ENCODE measurements around the gene BTBD18. TPM values are rescaled to one million over a fixed set of nuclear protein-coding genes. Genes with fewer than 3 reads are reported as not detected.

Gene BTBD18
- total and polyA plus RNA-seq, 2 of the 13 experiments (the other 11 are each of a cell fraction or from before 2014, with no cell fraction given): not detected

DNA sequence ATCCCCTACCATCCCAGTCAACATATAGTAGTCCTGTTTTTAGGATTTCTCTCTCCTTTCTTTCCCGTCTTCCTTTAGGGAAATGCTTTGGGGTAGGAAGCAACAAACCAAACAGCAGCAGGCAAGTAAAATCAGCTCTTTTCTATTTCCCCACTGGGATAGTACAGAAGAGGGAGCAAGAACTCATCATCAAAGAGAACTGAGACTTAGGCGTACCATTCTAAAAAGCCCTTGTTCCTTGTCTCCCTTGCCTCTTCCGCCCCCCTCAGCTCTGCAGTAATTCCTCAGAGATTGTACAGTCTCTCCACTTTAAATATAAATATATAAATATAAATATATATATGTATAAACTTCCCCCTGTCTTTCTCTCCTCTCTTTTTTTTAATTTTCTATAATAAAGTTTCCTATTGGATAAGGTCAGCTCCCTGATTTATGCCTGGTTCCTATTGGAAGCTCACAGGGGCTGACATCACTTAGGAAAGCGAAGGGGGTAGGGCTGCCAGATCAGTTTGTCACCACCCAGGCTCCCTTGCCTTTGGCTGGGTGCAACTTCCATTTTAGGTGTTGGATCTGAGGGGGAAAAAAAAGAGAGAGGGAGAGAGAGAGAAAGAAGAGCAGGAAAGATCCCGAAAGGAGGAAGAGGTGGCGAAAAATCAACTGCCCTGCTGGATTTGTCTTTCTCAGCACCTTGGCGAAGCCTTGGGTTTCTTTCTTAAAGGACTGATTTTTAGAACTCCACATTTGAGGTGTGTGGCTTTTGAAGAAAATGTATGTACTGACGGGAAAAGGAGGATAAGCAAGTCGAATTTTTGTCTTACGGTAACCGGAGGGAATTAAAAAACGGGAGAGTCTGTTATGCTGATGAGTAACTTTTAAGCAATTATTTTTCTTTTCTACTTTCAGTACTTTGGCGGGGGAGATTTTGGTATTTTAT, 9.9 kb upstream of the BTBD18 start, which contains the start of gene CTNND1 (continued):
- peak; percentile 44; the same call in 1 of the 2 replicates for TF ChIP-seq DNMT3B (CRISPR knock-in tag; conservative IDR thresholded peaks at IDR 0.05)
- TF ChIP-seq, protein P1, sequence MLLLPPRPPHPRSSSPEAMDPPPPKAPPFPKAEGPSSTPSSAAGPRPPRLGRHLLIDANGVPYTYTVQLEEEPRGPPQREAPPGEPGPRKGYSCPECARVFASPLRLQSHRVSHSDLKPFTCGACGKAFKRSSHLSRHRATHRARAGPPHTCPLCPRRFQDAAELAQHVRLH (CRISPR knock-in tag; IDR thresholded peaks at IDR 0.05; ENCODE audit: borderline replicate concordance, low read depth): peak; percentile 76; the same call in 1 of the 2 replicates
- no peak for TF ChIP-seq ZKSCAN8 (CRISPR knock-in tag; IDR thresholded peaks at IDR 0.05; ENCODE audit: borderline replicate concordance)
- no peak for TF ChIP-seq ZNF256 (CRISPR knock-in tag; conservative IDR thresholded peaks at IDR 0.05)
- TF ChIP-seq, protein P2, sequence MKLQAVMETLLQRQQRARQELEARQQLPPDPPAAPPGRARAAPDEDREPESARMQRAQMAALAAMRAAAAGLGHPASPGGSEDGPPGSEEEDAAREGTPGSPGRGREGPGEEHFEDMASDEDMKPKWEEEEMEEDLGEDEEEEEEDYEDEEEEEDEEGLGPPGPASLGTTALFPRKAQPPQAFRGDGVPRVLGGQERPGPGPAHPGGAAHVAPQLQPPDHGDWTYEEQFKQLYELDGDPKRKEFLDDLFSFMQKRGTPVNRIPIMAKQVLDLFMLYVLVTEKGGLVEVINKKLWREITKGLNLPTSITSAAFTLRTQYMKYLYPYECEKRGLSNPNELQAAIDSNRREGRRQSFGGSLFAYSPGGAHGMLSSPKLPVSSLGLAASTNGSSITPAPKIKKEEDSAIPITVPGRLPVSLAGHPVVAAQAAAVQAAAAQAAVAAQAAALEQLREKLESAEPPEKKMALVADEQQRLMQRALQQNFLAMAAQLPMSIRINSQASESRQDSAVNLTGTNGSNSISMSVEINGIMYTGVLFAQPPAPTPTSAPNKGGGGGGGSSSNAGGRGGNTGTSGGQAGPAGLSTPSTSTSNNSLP (IDR thresholded peaks at IDR 0.05; ENCODE audit: low read depth, low read length): 0 out of 2 replicates have a peak, but pooled peaks have one; percentile 40
- TF ChIP-seq CCAR2 (optimal IDR thresholded peaks at IDR 0.05; ENCODE audit: low read depth, low read length): no peak
- no peak for TF ChIP-seq SOX13 (IDR thresholded peaks at IDR 0.05)
- TF ChIP-seq SOX13 (CRISPR knock-in tag; conservative IDR thresholded peaks at IDR 0.05 in 1 of 2, IDR thresholded peaks at IDR 0.05 in 1 of 2): peak in 1 of 2 experiments; percentile 65; a peak in 2 of 4 replicates
- TF ChIP-seq HNF4A (CRISPR knock-in tag; IDR thresholded peaks at IDR 0.05): peak; percentile 29; the same call in 1 of the 2 replicates
- TF ChIP-seq, protein P3, sequence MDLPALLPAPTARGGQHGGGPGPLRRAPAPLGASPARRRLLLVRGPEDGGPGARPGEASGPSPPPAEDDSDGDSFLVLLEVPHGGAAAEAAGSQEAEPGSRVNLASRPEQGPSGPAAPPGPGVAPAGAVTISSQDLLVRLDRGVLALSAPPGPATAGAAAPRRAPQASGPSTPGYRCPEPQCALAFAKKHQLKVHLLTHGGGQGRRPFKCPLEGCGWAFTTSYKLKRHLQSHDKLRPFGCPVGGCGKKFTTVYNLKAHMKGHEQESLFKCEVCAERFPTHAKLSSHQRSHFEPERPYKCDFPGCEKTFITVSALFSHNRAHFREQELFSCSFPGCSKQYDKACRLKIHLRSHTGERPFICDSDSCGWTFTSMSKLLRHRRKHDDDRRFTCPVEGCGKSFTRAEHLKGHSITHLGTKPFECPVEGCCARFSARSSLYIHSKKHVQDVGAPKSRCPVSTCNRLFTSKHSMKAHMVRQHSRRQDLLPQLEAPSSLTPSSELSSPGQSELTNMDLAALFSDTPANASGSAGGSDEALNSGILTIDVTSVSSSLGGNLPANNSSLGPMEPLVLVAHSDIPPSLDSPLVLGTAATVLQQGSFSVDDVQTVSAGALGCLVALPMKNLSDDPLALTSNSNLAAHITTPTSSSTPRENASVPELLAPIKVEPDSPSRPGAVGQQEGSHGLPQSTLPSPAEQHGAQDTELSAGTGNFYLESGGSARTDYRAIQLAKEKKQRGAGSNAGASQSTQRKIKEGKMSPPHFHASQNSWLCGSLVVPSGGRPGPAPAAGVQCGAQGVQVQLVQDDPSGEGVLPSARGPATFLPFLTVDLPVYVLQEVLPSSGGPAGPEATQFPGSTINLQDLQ (CRISPR knock-in tag; IDR thresholded peaks at IDR 0.05): no peak
- peak; percentile 84 for TF ChIP-seq TAF1 (CRISPR knock-in tag; IDR thresholded peaks at IDR 0.05)
- peak; percentile 31; the same call in 1 of the 2 replicates for TF ChIP-seq FOXK1 (CRISPR knock-in tag; IDR thresholded peaks at IDR 0.05; ENCODE audit: borderline replicate concordance, low read depth)
- TF ChIP-seq, protein P4, sequence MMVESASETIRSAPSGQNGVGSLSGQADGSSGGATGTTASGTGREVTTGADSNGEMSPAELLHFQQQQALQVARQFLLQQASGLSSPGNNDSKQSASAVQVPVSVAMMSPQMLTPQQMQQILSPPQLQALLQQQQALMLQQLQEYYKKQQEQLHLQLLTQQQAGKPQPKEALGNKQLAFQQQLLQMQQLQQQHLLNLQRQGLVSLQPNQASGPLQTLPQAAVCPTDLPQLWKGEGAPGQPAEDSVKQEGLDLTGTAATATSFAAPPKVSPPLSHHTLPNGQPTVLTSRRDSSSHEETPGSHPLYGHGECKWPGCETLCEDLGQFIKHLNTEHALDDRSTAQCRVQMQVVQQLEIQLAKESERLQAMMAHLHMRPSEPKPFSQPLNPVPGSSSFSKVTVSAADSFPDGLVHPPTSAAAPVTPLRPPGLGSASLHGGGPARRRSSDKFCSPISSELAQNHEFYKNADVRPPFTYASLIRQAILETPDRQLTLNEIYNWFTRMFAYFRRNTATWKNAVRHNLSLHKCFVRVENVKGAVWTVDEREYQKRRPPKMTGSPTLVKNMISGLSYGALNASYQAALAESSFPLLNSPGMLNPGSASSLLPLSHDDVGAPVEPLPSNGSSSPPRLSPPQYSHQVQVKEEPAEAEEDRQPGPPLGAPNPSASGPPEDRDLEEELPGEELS (CRISPR knock-in tag; IDR thresholded peaks at IDR 0.05): 0 out of 2 replicates have a peak, but pooled peaks have one; percentile 33
- TF ChIP-seq MAFF (IDR thresholded peaks at IDR 0.05; ENCODE audit: low read depth, low read length): no peak
- TF ChIP-seq, protein P5, sequence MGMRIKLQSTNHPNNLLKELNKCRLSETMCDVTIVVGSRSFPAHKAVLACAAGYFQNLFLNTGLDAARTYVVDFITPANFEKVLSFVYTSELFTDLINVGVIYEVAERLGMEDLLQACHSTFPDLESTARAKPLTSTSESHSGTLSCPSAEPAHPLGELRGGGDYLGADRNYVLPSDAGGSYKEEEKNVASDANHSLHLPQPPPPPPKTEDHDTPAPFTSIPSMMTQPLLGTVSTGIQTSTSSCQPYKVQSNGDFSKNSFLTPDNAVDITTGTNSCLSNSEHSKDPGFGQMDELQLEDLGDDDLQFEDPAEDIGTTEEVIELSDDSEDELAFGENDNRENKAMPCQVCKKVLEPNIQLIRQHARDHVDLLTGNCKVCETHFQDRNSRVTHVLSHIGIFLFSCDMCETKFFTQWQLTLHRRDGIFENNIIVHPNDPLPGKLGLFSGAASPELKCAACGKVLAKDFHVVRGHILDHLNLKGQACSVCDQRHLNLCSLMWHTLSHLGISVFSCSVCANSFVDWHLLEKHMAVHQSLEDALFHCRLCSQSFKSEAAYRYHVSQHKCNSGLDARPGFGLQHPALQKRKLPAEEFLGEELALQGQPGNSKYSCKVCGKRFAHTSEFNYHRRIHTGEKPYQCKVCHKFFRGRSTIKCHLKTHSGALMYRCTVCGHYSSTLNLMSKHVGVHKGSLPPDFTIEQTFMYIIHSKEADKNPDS (CRISPR knock-in tag; IDR thresholded peaks at IDR 0.05): no peak
- TF ChIP-seq, protein P6, sequence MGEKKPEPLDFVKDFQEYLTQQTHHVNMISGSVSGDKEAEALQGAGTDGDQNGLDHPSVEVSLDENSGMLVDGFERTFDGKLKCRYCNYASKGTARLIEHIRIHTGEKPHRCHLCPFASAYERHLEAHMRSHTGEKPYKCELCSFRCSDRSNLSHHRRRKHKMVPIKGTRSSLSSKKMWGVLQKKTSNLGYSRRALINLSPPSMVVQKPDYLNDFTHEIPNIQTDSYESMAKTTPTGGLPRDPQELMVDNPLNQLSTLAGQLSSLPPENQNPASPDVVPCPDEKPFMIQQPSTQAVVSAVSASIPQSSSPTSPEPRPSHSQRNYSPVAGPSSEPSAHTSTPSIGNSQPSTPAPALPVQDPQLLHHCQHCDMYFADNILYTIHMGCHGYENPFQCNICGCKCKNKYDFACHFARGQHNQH (CRISPR knock-in tag; IDR thresholded peaks at IDR 0.05): peak; percentile 69; the same call in 1 of the 2 replicates

Data from HepG2 (cell line).